ENCODE results near the gene GPR82.
"Not testable (repeated sequence)": the region's sequence is repeated elsewhere in the genome, so short reads cannot be mapped to it uniquely, and the experiment has no call there.

GPR82 gene

GRCh38 chrX:41718481-41719235, 5.3 kb upstream of the GPR82 start:
- in situ Hi-C loops (cut with MboI; ENCODE audit: low sequenced_read_pairs): no loop called here

GRCh38 chrX:41719610-41720009, 4.4 kb upstream of the GPR82 start:
- in situ Hi-C loops (cut with MboI; ENCODE audit: low sequenced_read_pairs): not testable (repeated sequence)

GRCh38 chrX:41720125-41720779, 3.7 kb upstream of the GPR82 start:
- in situ Hi-C loops (cut with MboI; ENCODE audit: low sequenced_read_pairs): no loop called here

- in situ Hi-C loops (cut with MboI; ENCODE audit: low sequenced_read_pairs): no loop called here
Measured at GRCh38 chrX:41721590-41721989, 2.4 kb upstream of the GPR82 start.

GRCh38 chrX:41722214-41722613, 1.8 kb upstream of the GPR82 start:
- in situ Hi-C loops (cut with MboI; ENCODE audit: low sequenced_read_pairs): no loop called here

GRCh38 chrX:41722816-41723618, 964 bp upstream of the GPR82 start:
- in situ Hi-C loops (cut with MboI; ENCODE audit: low sequenced_read_pairs): no loop called here

- in situ Hi-C loops (cut with MboI; ENCODE audit: low sequenced_read_pairs): no loop called here
Measured at GRCh38 chrX:41728125-41728524, 4.1 kb downstream of the GPR82 start.

- in situ Hi-C loops (cut with MboI; ENCODE audit: low sequenced_read_pairs): no loop called here
Measured at GRCh38 chrX:41730081-41730480, 6.1 kb downstream of the GPR82 start.

- in situ Hi-C loops (cut with MboI; ENCODE audit: low sequenced_read_pairs): no loop called here
Measured at GRCh38 chrX:41732260-41732659, 8.3 kb downstream of the GPR82 start.

GRCh38 chrX:41733939-41734338, 10.0 kb downstream of the GPR82 start:
- in situ Hi-C loops (cut with MboI; ENCODE audit: low sequenced_read_pairs): no loop called here

- in situ Hi-C loops (cut with MboI; ENCODE audit: low sequenced_read_pairs): no loop called here
Measured at GRCh38 chrX:41734530-41734929, 10.5 kb downstream of the GPR82 start.

GRCh38 chrX:41737065-41737464, 13.1 kb downstream of the GPR82 start:
- in situ Hi-C loops (cut with MboI; ENCODE audit: low sequenced_read_pairs): no loop called here

GRCh38 chrX:41739871-41740270, 15.9 kb downstream of the GPR82 start:
- in situ Hi-C loops (cut with MboI; ENCODE audit: low sequenced_read_pairs): no loop called here

GRCh38 chrX:41750716-41751115, 26.7 kb downstream of the GPR82 start:
- in situ Hi-C loops (cut with MboI; ENCODE audit: low sequenced_read_pairs): loop anchor here (10.0 kb wide), 1 partner anchor 196 kb away; no protein-coding TSS in a partner anchor

GRCh38 chrX:41758401-41758800, 34.4 kb downstream of the GPR82 start:
- in situ Hi-C loops (cut with MboI; ENCODE audit: low sequenced_read_pairs): loop anchor here (10.0 kb wide), 1 partner anchor 204 kb away; no protein-coding TSS in a partner anchor

- in situ Hi-C loops (cut with MboI; ENCODE audit: low sequenced_read_pairs): loop anchor here (10.0 kb wide), 1 partner anchor 205 kb away; no protein-coding TSS in a partner anchor
Measured at GRCh38 chrX:41759817-41760216, 35.8 kb downstream of the GPR82 start.

GRCh38 chrX:41761169-41761568, 37.2 kb downstream of the GPR82 start:
- in situ Hi-C loops (cut with MboI; ENCODE audit: low sequenced_read_pairs): no loop called here

- in situ Hi-C loops (cut with MboI; ENCODE audit: low sequenced_read_pairs): no loop called here
Measured at GRCh38 chrX:41761702-41762101, 37.7 kb downstream of the GPR82 start.

- in situ Hi-C loops (cut with MboI; ENCODE audit: low sequenced_read_pairs): loop anchor here (25.0 kb wide), 3 partner anchors 108 to 1983 kb away; no protein-coding TSS in a partner anchor
Measured at GRCh38 chrX:41779030-41779564, 55.1 kb downstream of the GPR82 start.
